GM12872 (cell line): ENCODE measurements around the gene LAMA5.
A peak's percentile ranks its signal among the peaks of the same experiment; 100 is the strongest.

Source experiments
- TF ChIP-seq, protein P1 (sequence below): IDR thresholded peaks from 3 replicates; pipeline ENCODE4 v1.5.1; 2011; ENCODE audit warnings: low read depth, mild to moderate bottlenecking, low read length, moderate library complexity; ENCODE audit not compliant: insufficient read depth

The LAMA5 gene

DNA sequence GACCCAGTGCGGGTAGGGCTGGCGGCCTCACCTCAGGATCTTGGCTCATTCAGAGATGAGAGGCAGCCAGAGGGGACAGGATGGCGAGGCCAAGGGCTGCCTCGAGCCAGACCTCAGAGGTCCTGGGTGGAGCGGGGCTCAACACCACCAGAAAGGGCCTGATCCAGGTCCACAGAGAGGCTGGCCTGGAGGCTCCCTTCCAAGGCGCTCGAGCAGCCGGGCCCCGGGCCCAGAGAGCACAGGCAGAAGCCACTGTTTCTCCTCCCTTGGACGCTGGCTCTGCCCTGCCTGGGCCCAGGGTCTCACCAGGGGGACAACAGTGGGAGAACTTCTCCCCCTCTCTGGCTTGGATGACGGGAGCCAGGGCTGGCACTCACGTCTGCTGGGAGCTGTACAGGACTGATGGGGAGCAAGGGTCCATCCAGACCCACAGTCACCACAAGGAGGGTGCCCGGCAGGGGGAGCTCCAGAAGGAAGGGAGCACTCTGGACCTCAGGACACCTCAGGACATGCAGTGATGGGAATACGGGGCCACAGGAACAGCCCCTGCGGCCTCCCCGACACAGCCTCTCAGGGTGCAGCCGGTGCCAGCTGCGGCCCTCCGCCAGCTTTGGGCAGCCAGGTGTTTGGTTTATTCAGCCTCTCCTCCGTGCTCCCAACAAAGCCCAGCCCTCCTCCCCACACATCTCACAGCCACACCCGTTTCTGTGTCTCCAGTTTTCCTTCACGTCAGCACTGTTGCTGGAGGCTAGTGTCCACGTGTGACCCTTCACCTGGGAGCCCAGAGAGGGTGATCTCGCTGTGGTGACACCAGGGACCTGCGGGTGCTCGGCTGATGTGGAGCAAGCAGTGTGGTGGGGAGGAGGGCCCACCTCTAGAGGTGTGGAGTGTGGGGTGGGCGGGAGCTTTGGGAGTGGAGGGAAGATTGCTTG, 28.5 kb upstream of the LAMA5 start:
- TF ChIP-seq, protein P1, sequence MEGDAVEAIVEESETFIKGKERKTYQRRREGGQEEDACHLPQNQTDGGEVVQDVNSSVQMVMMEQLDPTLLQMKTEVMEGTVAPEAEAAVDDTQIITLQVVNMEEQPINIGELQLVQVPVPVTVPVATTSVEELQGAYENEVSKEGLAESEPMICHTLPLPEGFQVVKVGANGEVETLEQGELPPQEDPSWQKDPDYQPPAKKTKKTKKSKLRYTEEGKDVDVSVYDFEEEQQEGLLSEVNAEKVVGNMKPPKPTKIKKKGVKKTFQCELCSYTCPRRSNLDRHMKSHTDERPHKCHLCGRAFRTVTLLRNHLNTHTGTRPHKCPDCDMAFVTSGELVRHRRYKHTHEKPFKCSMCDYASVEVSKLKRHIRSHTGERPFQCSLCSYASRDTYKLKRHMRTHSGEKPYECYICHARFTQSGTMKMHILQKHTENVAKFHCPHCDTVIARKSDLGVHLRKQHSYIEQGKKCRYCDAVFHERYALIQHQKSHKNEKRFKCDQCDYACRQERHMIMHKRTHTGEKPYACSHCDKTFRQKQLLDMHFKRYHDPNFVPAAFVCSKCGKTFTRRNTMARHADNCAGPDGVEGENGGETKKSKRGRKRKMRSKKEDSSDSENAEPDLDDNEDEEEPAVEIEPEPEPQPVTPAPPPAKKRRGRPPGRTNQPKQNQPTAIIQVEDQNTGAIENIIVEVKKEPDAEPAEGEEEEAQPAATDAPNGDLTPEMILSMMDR: peak; percentile 11; the same call in 1 of the 3 replicates

DNA sequence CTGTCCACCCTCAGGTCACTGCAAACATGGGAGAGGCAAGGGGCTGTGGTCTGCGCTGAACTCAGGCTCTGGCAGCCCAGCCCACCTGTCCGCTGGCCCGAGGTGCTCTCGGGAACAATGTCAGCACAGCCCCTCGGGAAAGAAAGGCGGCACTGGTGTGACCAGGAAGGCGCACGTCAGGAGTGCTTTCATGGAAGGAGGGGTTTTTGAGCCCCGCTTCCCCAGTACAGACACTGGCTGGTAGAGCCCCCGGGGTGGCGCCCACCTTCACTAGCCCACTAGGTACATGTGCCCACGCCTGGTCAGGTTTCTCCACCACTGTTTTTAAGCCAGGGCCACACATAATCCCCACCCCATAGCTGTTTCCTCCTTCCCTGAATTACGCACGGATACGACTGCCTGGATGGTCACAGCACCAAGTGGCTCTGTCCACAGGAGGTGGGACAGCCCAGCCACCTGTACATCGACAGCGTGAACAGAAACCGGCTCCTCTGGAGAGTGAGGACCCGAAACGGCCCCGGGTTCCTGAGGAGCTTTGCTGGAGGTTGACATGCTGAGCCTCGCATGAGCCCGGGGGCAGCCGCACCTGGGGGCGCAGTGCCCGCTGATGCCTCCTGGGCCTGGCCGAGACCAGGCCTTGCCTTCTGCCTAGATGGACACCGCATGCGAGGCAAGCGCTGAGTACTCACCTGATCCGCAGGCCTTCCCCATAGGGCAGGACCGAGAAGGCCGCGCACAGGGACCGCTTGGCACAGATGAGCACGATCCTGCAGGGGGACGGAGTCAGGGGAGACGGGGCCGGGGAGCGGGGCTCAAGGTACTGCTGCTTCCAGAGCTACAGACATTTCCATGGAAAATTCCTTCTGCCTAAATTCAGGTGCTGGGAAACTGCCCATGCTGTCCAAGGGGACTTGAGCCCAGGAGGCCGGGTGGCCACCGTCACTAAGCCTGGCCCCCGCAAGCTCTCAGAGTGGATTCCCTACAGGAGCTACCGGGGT, 27.4 kb upstream of the LAMA5 start:
- TF ChIP-seq, protein P1: no peak

DNA sequence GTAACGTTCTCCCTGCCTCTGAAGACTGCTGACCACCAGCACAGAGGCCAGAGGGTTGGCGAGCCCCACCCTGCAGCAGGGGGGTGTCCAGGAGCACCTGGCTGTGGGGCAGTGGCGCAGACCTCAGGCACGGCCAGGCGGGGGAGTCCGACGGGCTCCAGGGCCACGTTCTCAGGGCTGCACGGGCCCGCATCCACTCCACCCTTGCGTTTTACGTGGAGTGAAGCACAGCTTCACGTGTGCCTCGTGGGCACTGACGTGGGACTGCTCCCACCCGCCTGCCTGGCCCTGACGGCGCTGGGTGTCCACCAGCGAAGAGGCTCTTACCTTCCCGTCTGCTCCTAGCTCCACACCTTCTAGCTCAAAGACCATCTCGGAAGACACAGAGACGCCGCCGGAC, 26.7 kb upstream of the LAMA5 start:
- TF ChIP-seq, protein P1: no peak

DNA sequence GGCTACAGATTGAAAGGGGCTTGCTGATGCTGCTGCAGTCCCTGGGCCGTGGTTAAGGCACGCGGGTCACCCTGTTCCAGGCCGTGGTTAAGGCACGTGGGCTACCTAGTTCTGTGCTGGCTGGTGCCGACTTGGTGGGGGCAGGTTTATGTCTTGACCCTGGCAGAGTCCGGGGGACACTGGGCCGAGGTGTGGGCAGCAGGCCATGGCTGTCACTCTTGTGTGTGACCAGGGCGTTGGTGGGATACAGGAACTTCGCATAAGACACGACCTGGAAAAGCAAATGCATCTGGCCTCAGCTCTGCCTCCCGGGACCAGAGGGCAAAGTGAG, 26.2 kb upstream of the LAMA5 start:
- TF ChIP-seq, protein P1: no peak

DNA sequence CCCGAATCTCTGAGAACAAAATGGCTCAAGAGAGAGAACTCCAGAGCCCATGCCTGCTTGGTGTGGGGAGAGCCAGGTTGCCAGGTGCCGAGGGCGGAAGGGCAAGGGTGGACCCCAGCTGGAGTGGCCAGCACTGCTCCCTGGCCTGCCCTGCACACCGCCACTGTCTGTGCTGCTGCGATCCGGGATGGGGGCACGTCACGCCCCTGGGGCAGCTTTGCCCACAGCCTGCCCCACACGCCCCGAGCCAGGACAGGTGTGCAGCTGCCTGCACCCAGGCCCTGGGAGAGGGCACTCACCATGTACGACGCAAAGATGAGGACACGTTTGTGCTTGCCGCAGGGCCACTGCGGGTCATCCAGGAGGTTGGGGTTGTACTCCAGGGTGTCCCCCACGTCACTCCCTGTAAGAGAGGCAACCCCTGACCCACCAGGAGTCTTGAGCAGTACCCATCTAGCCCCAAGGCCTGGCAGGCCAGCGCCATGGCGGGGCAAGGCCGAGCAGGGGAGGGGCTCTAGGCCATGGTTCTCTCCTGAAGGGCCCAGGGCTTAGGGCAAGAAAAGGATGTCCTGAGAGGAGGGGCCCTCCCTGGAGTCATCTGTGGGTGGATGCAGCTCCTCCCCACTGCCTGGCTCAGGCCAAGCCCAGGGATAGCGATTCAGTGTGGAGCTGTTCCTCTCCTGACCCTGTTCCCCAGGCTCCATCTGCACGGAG, 25.7 kb upstream of the LAMA5 start:
- TF ChIP-seq, protein P1: no peak

DNA sequence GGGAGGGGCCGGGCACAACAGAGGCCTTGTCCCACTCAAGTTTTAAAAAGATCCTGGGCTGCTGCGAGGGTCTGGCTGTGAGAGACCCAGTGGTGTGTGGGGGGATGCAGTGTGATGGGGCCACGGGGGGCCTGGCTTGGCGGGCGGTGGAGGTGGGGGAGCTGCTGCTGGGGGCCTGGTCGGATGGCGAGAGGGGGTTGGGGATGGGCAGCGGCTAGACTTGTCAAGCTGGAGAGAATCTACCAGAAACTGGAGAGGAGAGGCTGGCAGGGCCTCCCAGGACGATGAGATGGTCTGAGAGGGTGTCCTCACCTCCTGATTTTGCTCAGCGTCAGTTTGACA, 24.9 kb upstream of the LAMA5 start:
- TF ChIP-seq, protein P1: no peak
